HL-60 (cell line): ENCODE data around the gene OR11H12.
"Not testable (repeated sequence)": the region's sequence is repeated elsewhere in the genome, so short reads cannot be mapped to it uniquely, and the experiment has no call there.

Experiments
- CTCF ChIP-seq: IDR thresholded peaks from one replicate; pipeline ENCODE4 v1.5.1; 2011; ENCODE audit warnings: low read length, control low read depth, inconsistent platforms; ENCODE audit not compliant: insufficient read depth
- GABPA ChIP-seq: IDR thresholded peaks from 2 replicates; pipeline ENCODE4 v1.6.1; 2012; ENCODE audit warnings: low read depth
- POLR2AphosphoS5 ChIP-seq: IDR thresholded peaks from 2 replicates; pipeline ENCODE4 v1.6.1; 2012; ENCODE audit warnings: low read depth
- REST ChIP-seq: IDR thresholded peaks from 2 replicates; pipeline ENCODE4 v1.6.1; 2012; ENCODE audit warnings: low read depth; ENCODE audit not compliant: insufficient replicate concordance
- SPI1 ChIP-seq: IDR thresholded peaks from 2 replicates; pipeline ENCODE4 v1.6.1; 2012; ENCODE audit warnings: low read depth, mild to moderate bottlenecking, borderline replicate concordance

- not testable (repeated sequence) for TF ChIP-seq GABPA, POLR2AphosphoS5, CTCF, SPI1, REST
Observed at GRCh38 chr14:18600817-18601216, at the start of gene OR11H12.
